GM23338 (cell line): ENCODE measurements around the gene YIPF7. TPM values are rescaled to one million over a fixed set of nuclear protein-coding genes. Genes with fewer than 3 reads are reported as not detected.

Experiments used
- ATAC-seq: fragments of 200-7000 bp; cut with Tn5 transposase; 3 replicates; pipeline ENCODE4 v1.9.1; 2020
- DNase-seq: peaks from one replicate; pipeline ENCODE4 v3.0.0-alpha.2; 2015; ENCODE audit warnings: low spot score
- H2AFZ ChIP-seq: fragments of 200-600 bp; sonication (generic); 2 replicates; pipeline ENCODE4 v1.8.0; 2016; ENCODE audit warnings: antibody characterized with exemption, mild to moderate bottlenecking, moderate library complexity
- H3F3A ChIP-seq: fragments of 200-600 bp; sonication (generic); replicated peaks from 2 replicates; pipeline ENCODE4 v1.8.0; 2017; ENCODE audit warnings: antibody characterized with exemption, mixed run types, low read depth
- H3K27ac ChIP-seq: fragments of 200-600 bp; sonication (generic); 2 replicates; pipeline ENCODE4 v1.6.1; 2016; ENCODE audit warnings: low read depth
- H3K27me3 ChIP-seq: fragments of 200-600 bp; sonication (generic); 2 replicates; pipeline ENCODE4 v1.8.0; 2016; ENCODE audit warnings: mild to moderate bottlenecking, mixed run types, moderate library complexity; ENCODE audit not compliant: insufficient read depth
- H3K36me3 ChIP-seq: fragments of 200-600 bp; sonication (generic); 2 replicates; pipeline ENCODE4 v1.8.0; 2016; ENCODE audit warnings: mild to moderate bottlenecking; ENCODE audit not compliant: insufficient read depth
- H3K4me1 ChIP-seq: fragments of 200-600 bp; sonication (generic); 2 replicates; pipeline ENCODE4 v1.8.0; 2016; ENCODE audit warnings: mild to moderate bottlenecking, moderate library complexity; ENCODE audit not compliant: insufficient read depth
- H3K4me2 ChIP-seq: fragments of 200-600 bp; sonication (generic); 2 replicates; pipeline ENCODE4 v1.7.1; 2017; ENCODE audit warnings: mixed run types
- H3K4me3 ChIP-seq: fragments of 200-600 bp; sonication (generic); 2 replicates; pipeline ENCODE4 v1.6.1; 2016; ENCODE audit warnings: mixed run types
- H3K79me2 ChIP-seq: fragments of 200-600 bp; sonication (generic); replicated peaks from 2 replicates; pipeline ENCODE4 v1.8.0; 2017; ENCODE audit warnings: mild to moderate bottlenecking; ENCODE audit not compliant: insufficient read depth
- H3K9me2 ChIP-seq: fragments of 200-600 bp; sonication (generic); 2 replicates; pipeline ENCODE4 v1.8.0; 2017; ENCODE audit not compliant: insufficient read depth
- H4K20me1 ChIP-seq: fragments of 200-600 bp; sonication (generic); replicated peaks from 2 replicates; pipeline ENCODE4 v1.8.0; 2017; ENCODE audit warnings: mild to moderate bottlenecking; ENCODE audit not compliant: insufficient read depth
- H3K27ac Mint-ChIP-seq: 2 replicates; pipeline ENCODE4 v1.8.0; 2020; ENCODE audit warnings: inconsistent platforms, mild to moderate bottlenecking, moderate library complexity, mixed read lengths
- H3K27me3 Mint-ChIP-seq: 3 replicates; pipeline ENCODE4 v1.8.0; 2022; ENCODE audit warnings: low read depth, mild to moderate bottlenecking, moderate library complexity, mixed read lengths, inconsistent platforms; ENCODE audit not compliant: insufficient read depth, poor library complexity
- H3K36me3 Mint-ChIP-seq: 3 replicates; pipeline ENCODE4 v1.8.0; 2021; ENCODE audit warnings: low read depth, mild to moderate bottlenecking, inconsistent platforms, moderate library complexity, mixed read lengths
- H3K4me1 Mint-ChIP-seq: 3 replicates; pipeline ENCODE4 v1.8.0; 2020; ENCODE audit warnings: mild to moderate bottlenecking, inconsistent platforms, mixed read lengths
- H3K4me3 Mint-ChIP-seq: 3 replicates; pipeline ENCODE4 v1.8.0; 2021; ENCODE audit warnings: moderate library complexity, mild to moderate bottlenecking, inconsistent platforms, mixed read lengths
- H3K9me3 Mint-ChIP-seq: 3 replicates; pipeline ENCODE4 v1.8.0; 2020; ENCODE audit warnings: moderate library complexity, mild to moderate bottlenecking, inconsistent platforms, mixed read lengths
- CTCF ChIP-seq, 2 experiments: fragments of 200-600 bp in 1 of 2; sonication (generic) in 1 of 2; conservative IDR thresholded peaks; 2 replicates each; pipeline versions ENCODE4 v1.5.1 to v1.6.1; 2016 to 2017; ENCODE audit warnings: antibody characterized with exemption in 2 of 2, low read depth in 2 of 2, mild to moderate bottlenecking in 2 of 2, moderate library complexity in 1 of 2
- NANOG ChIP-seq: IDR thresholded peaks from 2 replicates; pipeline ENCODE4 v1.6.1; 2016; ENCODE audit warnings: antibody characterized with exemption, borderline replicate concordance
- ZNF462 ChIP-seq: fragments of 250-450 bp; sonication (Bioruptor Pico); IDR thresholded peaks from 2 replicates; pipeline ENCODE4 v1.5.0; 2020; ENCODE audit warnings: mild to moderate bottlenecking, moderate library complexity
- polyA plus RNA-seq: library from polyadenylated mRNA; unstranded; fragments of >200 nt; fragmentation: Nextera tagmentation; extraction: Ambion mirVana; gene quantifications from 2 replicates; pipeline ENCODE4 v1.2.1, GENCODE V29; 2016
- total RNA-seq: library from RNA; depleted of rRNA; stranded (reverse); fragments of >200 nt; shearing (Covaris generic); gene quantifications from 2 replicates; pipeline ENCODE4 v1.2.3, GENCODE V29; 2014
- TF ChIP-seq, protein P1 (sequence below): IDR thresholded peaks from 2 replicates; pipeline ENCODE4 v1.6.1; 2016; ENCODE audit warnings: antibody characterized with exemption

YIPF7 gene
- total and polyA plus RNA-seq, 2 experiments from 2014 or later: not detected

- DNase-seq (no peak), ATAC-seq (no peak)
- no peaks in the 10 kb centered on the region for H3F3A ChIP-seq
- H3K4me1 Mint-ChIP-seq: peaks cover 8% of the 10 kb centered on the region; the same call in 2 of the 3 replicates
- no peaks in the 10 kb centered on the region for H3K79me2 ChIP-seq
- no peaks in the 10 kb centered on the region for H3K9me3 Mint-ChIP-seq
- no peak for TF ChIP-seq NANOG
- TF ChIP-seq CTCF (conservative IDR thresholded peaks at IDR 0.05; ENCODE audit: low read depth in 2 of 2): peak in 1 of 2 experiments; percentile 22; a peak in 1 of 4 replicates
- TF ChIP-seq, protein P1, sequence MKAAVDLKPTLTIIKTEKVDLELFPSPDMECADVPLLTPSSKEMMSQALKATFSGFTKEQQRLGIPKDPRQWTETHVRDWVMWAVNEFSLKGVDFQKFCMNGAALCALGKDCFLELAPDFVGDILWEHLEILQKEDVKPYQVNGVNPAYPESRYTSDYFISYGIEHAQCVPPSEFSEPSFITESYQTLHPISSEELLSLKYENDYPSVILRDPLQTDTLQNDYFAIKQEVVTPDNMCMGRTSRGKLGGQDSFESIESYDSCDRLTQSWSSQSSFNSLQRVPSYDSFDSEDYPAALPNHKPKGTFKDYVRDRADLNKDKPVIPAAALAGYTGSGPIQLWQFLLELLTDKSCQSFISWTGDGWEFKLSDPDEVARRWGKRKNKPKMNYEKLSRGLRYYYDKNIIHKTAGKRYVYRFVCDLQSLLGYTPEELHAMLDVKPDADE: no peak
- no peak for TF ChIP-seq ZNF462 (CRISPR knock-in tag)
- H2AFZ ChIP-seq: no peak overlapping the region
- no peak overlapping the region for H3K27ac Mint-ChIP-seq
- H3K27me3 ChIP-seq: no peaks in the 10 kb centered on the region
- H3K4me1 ChIP-seq: no peaks in the 10 kb centered on the region
- H3K27me3 Mint-ChIP-seq: no peaks in the 10 kb centered on the region
- no peaks in the 10 kb centered on the region for H3K36me3 ChIP-seq
- no peak overlapping the region for H3K4me2 ChIP-seq
- H3K27ac ChIP-seq: no peak overlapping the region
- H3K4me3 Mint-ChIP-seq: no peak overlapping the region
- no peaks in the 10 kb centered on the region for H4K20me1 ChIP-seq
- H3K9me2 ChIP-seq: no peaks in the 10 kb centered on the region
- no peak overlapping the region for H3K4me3 ChIP-seq
- H3K36me3 Mint-ChIP-seq: no peaks in the 10 kb centered on the region
These were observed 10.7 kb upstream of the YIPF7 start for GRCh38 chr4:44661940-44662622.
